ENCODE data around the gene GFRA3. TPM values are rescaled to one million over a fixed set of nuclear protein-coding genes. Genes with fewer than 3 reads are reported as not detected.

The GFRA3 gene
- total and polyA plus RNA-seq, 10 donors = 0.14 to 1.2 TPM; not detected in 8

DNA sequence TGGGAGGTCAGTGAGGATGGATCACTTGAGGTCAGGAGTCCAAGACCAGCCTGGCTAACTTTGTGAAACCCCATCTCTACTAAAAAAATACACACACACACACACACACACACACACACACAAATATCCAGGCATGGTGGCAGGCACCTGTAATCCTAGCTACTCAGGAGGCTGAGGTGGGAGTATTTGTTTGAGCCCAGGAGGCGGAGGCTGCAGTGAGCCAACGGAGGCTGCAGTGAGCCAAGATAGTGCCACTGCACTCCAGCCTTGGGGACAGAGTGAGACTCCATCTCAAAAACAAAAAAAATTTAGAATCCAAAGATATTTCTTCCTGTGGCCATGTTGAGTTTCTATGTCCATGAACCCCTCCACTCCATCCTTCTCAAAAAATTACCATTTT, 39.8 kb downstream of the GFRA3 start:
- Histone ChIP-seq H3K4me1 (no peaks in the 10 kb centered on the region), H3K4me3 (no peak overlapping the region), H3K9me3 (no peaks in the 10 kb centered on the region), H3K27ac (no peak overlapping the region), H3K27me3 (replicated peaks in 1 of 7) (peaks cover 0 to 59% (median 0%) of the 10 kb centered on the region in 7 donors), H3K36me3 (no peaks in the 10 kb centered on the region)
- TF ChIP-seq POLR2A (IDR thresholded peaks at IDR 0.05) (no peak), POLR2AphosphoS5 (IDR thresholded peaks at IDR 0.05) (no peak)
- TF ChIP-seq, protein P1, sequence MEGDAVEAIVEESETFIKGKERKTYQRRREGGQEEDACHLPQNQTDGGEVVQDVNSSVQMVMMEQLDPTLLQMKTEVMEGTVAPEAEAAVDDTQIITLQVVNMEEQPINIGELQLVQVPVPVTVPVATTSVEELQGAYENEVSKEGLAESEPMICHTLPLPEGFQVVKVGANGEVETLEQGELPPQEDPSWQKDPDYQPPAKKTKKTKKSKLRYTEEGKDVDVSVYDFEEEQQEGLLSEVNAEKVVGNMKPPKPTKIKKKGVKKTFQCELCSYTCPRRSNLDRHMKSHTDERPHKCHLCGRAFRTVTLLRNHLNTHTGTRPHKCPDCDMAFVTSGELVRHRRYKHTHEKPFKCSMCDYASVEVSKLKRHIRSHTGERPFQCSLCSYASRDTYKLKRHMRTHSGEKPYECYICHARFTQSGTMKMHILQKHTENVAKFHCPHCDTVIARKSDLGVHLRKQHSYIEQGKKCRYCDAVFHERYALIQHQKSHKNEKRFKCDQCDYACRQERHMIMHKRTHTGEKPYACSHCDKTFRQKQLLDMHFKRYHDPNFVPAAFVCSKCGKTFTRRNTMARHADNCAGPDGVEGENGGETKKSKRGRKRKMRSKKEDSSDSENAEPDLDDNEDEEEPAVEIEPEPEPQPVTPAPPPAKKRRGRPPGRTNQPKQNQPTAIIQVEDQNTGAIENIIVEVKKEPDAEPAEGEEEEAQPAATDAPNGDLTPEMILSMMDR (IDR thresholded peaks at IDR 0.05 in 8 of 11, conservative IDR thresholded peaks at IDR 0.05 in 3 of 11) = no peak
- 75 to 92% (median 87%) methylated on average over 2 of the region's 2 CpGs for WGBS, 5 donors
- intact Hi-C loops (cut with DNase I; ENCODE audit: low total_unique reads) = no loop called here
- DNase-seq = no peak

- WGBS, 5 donors = 73 to 85% (median 76%) methylated on average over 2 of the region's 2 CpGs
- H3K27ac ChIP-seq = no peak overlapping the region
- H3K9me3 ChIP-seq = no peaks in the 10 kb centered on the region
- intact Hi-C loops (cut with DNase I; ENCODE audit: low total_unique reads) = no loop called here
- no peaks in the 10 kb centered on the region for H3K4me1 ChIP-seq
- TF ChIP-seq, protein P1 (IDR thresholded peaks at IDR 0.05 in 8 of 11, conservative IDR thresholded peaks at IDR 0.05 in 3 of 11) = no peak
- no peak overlapping the region for H3K4me3 ChIP-seq
- H3K27me3 ChIP-seq (replicated peaks in 1 of 7) = peaks cover 0 to 45% (median 0%) of the 10 kb centered on the region in 7 donors
- DNase-seq = no peak
- no peaks in the 10 kb centered on the region for H3K36me3 ChIP-seq
Measured at GRCh38 chr5:138233280-138233679, 41.1 kb downstream of the GFRA3 start.

- Histone ChIP-seq H3K9me3 (peaks cover 0 to 11% (median 2%) of the 10 kb centered on the region in 8 donors), H3K27ac (no peak overlapping the region), H3K36me3 (no peaks in the 10 kb centered on the region), H3K4me3 (no peak overlapping the region), H3K27me3 (replicated peaks in 1 of 7) (peaks cover 0 to 30% (median 0%) of the 10 kb centered on the region in 7 donors), H3K4me1 (no peaks in the 10 kb centered on the region)
- intact Hi-C loops (cut with DNase I; ENCODE audit: low total_unique reads) = no loop called here
- DNase-seq = peak; percentile 12
- 70 to 81% (median 73%) methylated on average over 7 of the region's 7 CpGs for WGBS, 5 donors
- TF ChIP-seq POLR2A (IDR thresholded peaks at IDR 0.05) (no peak), POLR2AphosphoS5 (IDR thresholded peaks at IDR 0.05) (no peak)
- TF ChIP-seq, protein P1 (IDR thresholded peaks at IDR 0.05 in 8 of 11, conservative IDR thresholded peaks at IDR 0.05 in 3 of 11) = no peak
Measured at GRCh38 chr5:138230981-138231589, 43.3 kb downstream of the GFRA3 start.

- H3K9me3 ChIP-seq = peaks cover 0 to 17% (median 4%) of the 10 kb centered on the region in 8 donors
- H3K36me3 ChIP-seq = no peaks in the 10 kb centered on the region
- peaks cover 0 to 24% (median 0%) of the 10 kb centered on the region in 7 donors for H3K27me3 ChIP-seq (replicated peaks in 1 of 7)
- peak; percentile 16 for DNase-seq
- H3K27ac ChIP-seq = no peak overlapping the region
- H3K4me3 ChIP-seq = no peak overlapping the region
- TF ChIP-seq POLR2AphosphoS5 (IDR thresholded peaks at IDR 0.05) (no peak), POLR2A (IDR thresholded peaks at IDR 0.05) (no peak)
- TF ChIP-seq, protein P1 (IDR thresholded peaks at IDR 0.05 in 8 of 11, conservative IDR thresholded peaks at IDR 0.05 in 3 of 11) = no peak
- no peaks in the 10 kb centered on the region for H3K4me1 ChIP-seq
- intact Hi-C loops (cut with DNase I; ENCODE audit: low total_unique reads) = no loop called here
Measured at GRCh38 chr5:138230261-138230660, 44.2 kb downstream of the GFRA3 start.

Data from spleen (tissue), 11 donors.